HK-2 (cell line): Measurements from ENCODE around the gene AFDN.

ENCODE experiments used
- DNase-seq: peaks from one replicate; pipeline ENCODE4 v3.0.0-alpha.2; 2018; ENCODE audit not compliant: unreplicated experiment

AFDN gene

DNA sequence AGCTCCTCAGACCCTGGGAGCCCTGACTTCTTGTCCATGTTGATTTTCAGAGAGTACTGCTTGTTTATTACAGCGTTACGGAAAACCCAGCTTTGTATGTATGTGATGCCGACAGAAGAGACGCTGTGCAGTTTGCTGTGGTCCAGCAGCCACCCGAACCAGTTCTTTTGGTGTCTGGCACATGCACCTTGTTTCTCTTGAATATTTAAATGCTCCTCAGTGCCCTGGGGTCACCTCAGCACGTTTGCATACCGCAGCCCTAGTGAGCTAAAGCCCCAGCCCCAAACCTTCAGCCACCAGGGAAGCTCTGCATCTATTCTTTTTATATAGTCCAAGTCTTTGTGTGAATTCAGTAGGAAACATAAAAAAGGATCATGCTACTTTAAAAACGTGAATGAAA, 39.9 kb downstream of the AFDN start:
- no peak for DNase-seq

- no peak for DNase-seq
These were observed 43.6 kb downstream of the AFDN start for GRCh38 chr6:167870321-167870720.

GRCh38 chr6:167872538-167873210, 46.0 kb downstream of the AFDN start:
- no peak for DNase-seq

DNA sequence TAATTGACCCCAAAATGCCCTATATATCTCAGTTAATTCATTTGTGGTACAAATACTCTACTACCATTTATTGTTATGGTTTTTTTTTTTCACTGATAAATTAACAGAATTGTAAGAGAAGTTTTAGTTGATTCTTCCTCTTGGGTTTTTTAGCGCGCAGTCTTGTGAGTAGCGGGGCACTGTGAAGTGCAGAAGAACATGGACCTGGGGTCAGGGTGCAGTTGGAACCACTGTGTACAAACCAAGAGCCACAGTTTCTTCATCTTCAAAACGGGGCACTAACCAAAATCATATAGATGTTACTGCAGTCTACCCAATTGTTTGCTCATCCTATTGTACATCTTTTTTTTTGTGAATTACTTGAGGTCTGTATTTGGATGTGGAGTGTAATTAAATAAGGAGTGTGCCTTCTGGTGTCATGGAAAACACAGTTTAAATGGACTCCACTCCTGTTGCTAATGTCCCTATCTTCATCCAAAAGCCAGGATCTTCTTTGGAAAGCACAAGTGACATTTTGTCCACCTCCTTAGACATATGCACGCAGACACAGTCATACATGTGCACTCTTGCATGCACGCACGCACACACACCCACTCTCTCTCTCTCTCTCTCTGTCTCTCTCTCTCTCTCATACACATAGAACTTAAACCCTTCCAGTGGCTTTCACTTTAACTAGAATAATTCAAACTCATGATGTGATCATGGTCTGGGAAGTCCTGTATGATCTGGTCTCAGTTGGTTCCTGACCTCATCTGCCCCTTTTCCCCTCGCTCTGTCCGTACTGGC, 51.5 kb downstream of the AFDN start:
- no peak for DNase-seq

DNA sequence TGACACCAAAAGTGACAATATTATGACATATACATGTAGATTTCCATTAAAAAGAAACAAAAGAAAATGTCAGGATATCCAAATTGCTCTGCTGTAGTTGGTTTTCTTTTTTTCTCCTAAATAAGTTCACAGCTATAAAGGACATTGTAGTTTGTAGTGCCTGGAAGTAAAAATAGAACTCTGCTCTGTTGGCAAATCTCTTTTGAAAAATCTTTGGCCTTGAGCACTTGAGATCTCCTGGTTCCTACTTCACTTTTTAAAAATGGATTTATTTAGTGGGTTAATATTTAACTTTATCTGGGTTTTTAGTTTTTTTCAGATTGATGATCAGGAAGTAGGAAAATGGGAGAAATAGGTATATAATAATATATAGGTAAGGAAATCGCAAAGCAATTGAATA, 52.9 kb downstream of the AFDN start:
- DNase-seq, result no peak

- DNase-seq, result no peak
These were observed 54.6 kb downstream of the AFDN start for GRCh38 chr6:167881327-167881726.

DNA sequence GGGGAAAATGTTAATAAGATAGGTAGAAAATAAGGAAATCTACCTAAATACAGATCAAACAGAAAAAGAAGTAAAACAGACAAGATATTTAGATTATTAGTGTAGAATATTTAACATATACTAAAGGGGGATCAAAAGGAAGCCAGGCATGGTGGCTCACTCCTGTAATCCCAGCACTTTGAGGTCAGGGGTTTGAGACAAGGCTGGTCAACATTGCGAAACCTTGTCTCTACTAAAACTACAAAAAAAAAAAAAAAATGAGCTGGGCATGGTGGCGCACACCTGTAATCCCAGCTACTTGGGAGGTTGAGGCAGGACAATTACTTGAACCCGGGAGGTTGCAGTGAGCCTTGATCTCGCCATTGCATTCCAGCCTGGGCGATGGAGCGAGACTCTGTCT, 55.5 kb downstream of the AFDN start:
- no peak for DNase-seq

GRCh38 chr6:167888098-167888497, 61.4 kb downstream of the AFDN start:
- no peak for DNase-seq

GRCh38 chr6:167892835-167893815, 66.4 kb downstream of the AFDN start:
- peak; percentile 38 for DNase-seq

- no peak for DNase-seq
These were observed 68.3 kb downstream of the AFDN start for GRCh38 chr6:167894965-167895364.

GRCh38 chr6:167896648-167897047, 69.9 kb downstream of the AFDN start:
- DNase-seq, result no peak

GRCh38 chr6:167898673-167899311, 72.1 kb downstream of the AFDN start:
- DNase-seq, result no peak

DNA sequence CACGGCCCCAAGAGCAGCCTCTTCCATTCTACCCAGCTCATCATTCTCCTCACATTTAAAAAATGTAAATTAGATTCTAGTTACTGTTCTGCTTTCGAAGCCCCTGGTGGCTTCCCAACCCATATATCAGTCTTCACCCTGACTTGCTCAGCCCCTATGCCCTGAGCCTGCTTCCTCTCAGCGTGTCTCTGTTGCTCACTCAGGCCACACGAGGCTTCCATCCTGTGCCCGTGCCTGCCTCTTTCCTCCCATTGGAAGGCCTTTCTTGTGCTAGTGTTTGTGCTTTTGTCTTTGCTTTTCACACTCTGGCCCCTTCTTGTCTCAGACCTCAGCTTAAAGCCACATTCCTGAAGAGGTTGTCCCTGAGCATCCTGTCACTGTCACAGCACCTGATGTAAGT, 78.1 kb downstream of the AFDN start:
- DNase-seq, result no peak

- no peak for DNase-seq
These were observed 80.2 kb downstream of the AFDN start for GRCh38 chr6:167906899-167907298.

- DNase-seq, result no peak
These were observed 81.3 kb downstream of the AFDN start for GRCh38 chr6:167907837-167908681.

DNA sequence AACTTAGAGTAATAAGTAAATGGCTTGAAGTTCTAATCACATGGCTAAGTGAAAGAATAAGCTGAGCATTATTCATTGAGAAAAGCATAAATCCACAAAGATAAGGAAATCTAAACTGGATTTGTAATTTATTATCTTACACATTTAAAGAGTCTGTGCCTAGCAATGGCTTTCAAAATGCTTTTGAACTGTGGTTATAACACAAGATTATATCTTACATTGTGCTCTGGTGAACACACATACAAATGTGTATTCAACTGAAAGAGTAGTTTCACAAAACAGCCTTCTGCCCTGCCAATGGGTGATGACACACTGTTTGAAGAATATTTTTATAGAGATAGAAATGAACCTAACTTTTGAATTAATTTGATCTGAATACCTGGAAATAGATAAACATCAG, 83.3 kb downstream of the AFDN start:
- no peak for DNase-seq

GRCh38 chr6:167910652-167911051, 83.9 kb downstream of the AFDN start:
- DNase-seq, result no peak

DNA sequence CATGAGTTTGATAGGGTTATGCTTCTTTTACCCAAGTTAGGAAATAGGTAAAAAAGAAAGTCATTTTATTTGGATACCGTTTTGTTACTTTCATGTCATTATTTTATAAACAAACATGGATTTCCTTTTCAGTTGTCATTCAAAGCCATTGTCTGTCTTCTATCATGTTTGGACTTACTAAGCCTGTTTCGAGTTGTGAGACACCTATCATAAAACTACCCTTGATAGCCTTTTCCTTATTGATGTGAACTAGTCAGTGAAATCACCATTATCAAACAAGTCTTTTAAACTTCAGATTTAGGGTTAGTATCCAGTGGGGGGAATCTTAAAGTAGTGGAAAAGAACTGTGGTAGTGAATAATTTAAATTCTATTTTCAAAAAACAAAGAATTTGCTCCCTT, 85.8 kb downstream of the AFDN start:
- no peak for DNase-seq

- no peak for DNase-seq
These were observed 87.0 kb downstream of the AFDN start for GRCh38 chr6:167913699-167914098.

DNA sequence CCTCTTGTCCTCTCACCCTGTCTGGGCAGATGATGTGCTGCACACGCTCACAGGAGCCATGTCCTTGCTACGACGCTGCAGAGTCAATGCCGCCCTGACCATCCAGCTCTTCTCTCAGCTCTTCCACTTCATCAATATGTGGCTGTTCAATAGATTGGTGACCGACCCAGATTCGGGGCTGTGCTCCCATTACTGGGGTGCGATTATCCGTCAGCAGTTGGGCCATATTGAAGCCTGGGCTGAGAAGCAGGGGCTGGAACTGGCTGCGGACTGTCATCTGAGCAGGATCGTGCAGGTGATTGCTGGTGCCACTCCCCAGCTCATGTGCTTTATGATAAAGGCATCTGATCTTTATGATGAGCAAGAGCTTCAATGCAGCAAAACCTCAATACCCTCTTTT, 88.4 kb downstream of the AFDN start:
- DNase-seq, result no peak
